ENCODE data around the gene SLC46A1.
A peak's percentile ranks its signal among the peaks of the same experiment; 100 is the strongest.

The SLC46A1 gene

GRCh38 chr17:28379814-28380801, 25.9 kb downstream of the SLC46A1 start:
- peak in 1 of 2 donors; percentile 7 for DNase-seq

- DNase-seq = no peak
Observed at GRCh38 chr17:28372945-28373274, 33.1 kb downstream of the SLC46A1 start.

- DNase-seq = no peak
Observed at GRCh38 chr17:28372203-28372944, 33.6 kb downstream of the SLC46A1 start.

- DNase-seq = peak; percentile 66 to 70
Observed at GRCh38 chr17:28371245-28372202, 34.5 kb downstream of the SLC46A1 start, which contains the start of gene SARM1. SARM1 (plus strand) TSS chr17:28371694; CDS start chr17:28372033, 339 bp downstream.

- no peak for DNase-seq
Observed at GRCh38 chr17:28370744-28371103, 35.3 kb downstream of the SLC46A1 start.

GRCh38 chr17:28370035-28370743, 35.8 kb downstream of the SLC46A1 start, which contains the start of gene VTN:
VTN (minus strand) TSS chr17:28370307; CDS start chr17:28370203, 104 bp downstream.
- no peak for DNase-seq

- DNase-seq = no peak
Observed at GRCh38 chr17:28369684-28370034, 36.4 kb downstream of the SLC46A1 start.

- DNase-seq = no peak
Observed at GRCh38 chr17:28368915-28369683, 36.9 kb downstream of the SLC46A1 start.

GRCh38 chr17:28368306-28368831, 37.6 kb downstream of the SLC46A1 start:
- DNase-seq = no peak

GRCh38 chr17:28367641-28368305, 38.2 kb downstream of the SLC46A1 start:
- no peak for DNase-seq

- no peak for DNase-seq
Observed at GRCh38 chr17:28366605-28367004, 39.4 kb downstream of the SLC46A1 start.

GRCh38 chr17:28365487-28365886, 40.5 kb downstream of the SLC46A1 start:
- no peak for DNase-seq

- DNase-seq = no peak
Observed at GRCh38 chr17:28364665-28365363, 41.2 kb downstream of the SLC46A1 start, which contains the start of gene SEBOX. SEBOX (minus strand) TSS chr17:28365199; CDS start chr17:28365151, 48 bp downstream.

- no peak for DNase-seq
Observed at GRCh38 chr17:28363776-28364650, 42.0 kb downstream of the SLC46A1 start.

- no peak for DNase-seq
Observed at GRCh38 chr17:28363186-28363585, 42.8 kb downstream of the SLC46A1 start.

- no peak for DNase-seq
Observed at GRCh38 chr17:28357901-28358197, 48.2 kb downstream of the SLC46A1 start.

- peak; percentile 80 to 88 for DNase-seq
Observed at GRCh38 chr17:28357061-28357900, 48.7 kb downstream of the SLC46A1 start, which contains the start of gene POLDIP2. POLDIP2 (minus strand) TSS chr17:28357527; CDS start chr17:28357448, 79 bp downstream.

- DNase-seq = no peak
Observed at GRCh38 chr17:28350271-28350670, 55.7 kb downstream of the SLC46A1 start.
